HG03159 (cell line): ENCODE results near the gene ARMH2.

ENCODE experiments used
- ATAC-seq: cut with Tn5 transposase; IDR thresholded peaks from one replicate; pipeline ENCODE4 v1.9.1; 2021; ENCODE audit warnings: mild to moderate bottlenecking, moderate library complexity; ENCODE audit not compliant: unreplicated experiment

Gene ARMH2

GRCh38 chr6:24798740-24799540, at the start of gene ARMH2:
ARMH2 (minus strand) TSS chr6:24798917; CDS start chr6:24798857, 60 bp downstream.
- no peak for ATAC-seq

GRCh38 chr6:24848461-24848860, 49.7 kb upstream of the ARMH2 start:
- ATAC-seq, result no peak

- ATAC-seq, result no peak
Measured at GRCh38 chr6:24847402-24847801, 48.7 kb upstream of the ARMH2 start.

DNA sequence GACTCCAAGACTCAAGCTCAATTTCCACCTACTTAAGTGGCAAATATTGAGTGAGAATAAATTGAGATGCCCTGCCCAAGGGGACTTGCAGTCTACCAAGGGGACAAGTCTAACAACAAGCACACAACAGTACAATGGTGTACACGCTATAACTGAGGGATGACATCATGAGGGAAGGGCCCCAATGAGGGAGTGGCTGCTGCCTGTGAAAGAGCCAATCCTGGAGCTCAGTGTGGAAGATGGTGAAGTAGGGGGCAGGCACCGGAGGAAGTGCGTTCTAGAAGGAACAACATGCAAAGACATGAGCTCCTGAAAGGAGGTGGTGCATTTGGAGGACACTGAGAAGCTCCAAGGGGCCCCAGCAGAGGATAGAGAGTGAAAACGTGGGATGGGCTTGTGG, 46.9 kb upstream of the ARMH2 start:
- ATAC-seq, result no peak

DNA sequence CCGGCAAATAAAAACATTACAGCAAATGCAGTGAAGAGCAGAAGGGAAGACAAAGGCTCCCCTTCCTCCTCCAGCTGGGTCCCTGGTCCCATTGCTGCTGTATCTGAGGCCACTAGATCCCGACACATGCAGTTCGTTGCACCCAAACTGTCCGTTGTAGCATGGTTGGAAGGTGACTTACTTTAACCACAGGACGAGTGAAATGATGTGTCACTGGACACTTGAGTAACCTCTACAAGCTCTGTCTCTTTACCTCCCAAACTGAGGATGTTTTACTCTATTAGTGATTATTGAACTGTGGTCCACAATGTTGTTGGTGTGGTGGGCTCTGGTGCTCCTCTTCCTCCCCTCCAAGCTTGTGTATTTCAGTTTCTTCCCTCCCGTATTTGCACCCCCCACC, 46.2 kb upstream of the ARMH2 start:
- ATAC-seq, result no peak

DNA sequence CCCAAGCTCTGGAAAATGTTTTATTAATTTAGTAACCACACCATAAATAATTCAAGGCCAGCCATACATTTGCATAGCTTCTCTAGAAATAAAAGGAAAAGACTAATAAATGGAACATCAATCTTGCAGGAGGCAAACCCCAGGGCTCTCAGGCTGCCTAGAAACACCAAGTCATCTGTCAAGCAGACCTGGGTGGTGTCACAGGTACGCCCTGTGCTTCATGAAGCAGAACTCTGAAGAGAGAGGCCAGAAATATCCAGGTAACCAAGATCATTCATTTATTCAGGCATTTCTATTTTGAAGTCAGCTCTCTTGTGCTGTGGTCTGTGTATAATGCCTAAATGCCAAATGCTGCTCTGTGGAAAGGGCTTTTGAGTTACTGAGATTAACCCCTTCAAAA, 45.3 kb upstream of the ARMH2 start:
- ATAC-seq, result no peak

GRCh38 chr6:24840187-24840586, 41.5 kb upstream of the ARMH2 start:
- ATAC-seq, result no peak

DNA sequence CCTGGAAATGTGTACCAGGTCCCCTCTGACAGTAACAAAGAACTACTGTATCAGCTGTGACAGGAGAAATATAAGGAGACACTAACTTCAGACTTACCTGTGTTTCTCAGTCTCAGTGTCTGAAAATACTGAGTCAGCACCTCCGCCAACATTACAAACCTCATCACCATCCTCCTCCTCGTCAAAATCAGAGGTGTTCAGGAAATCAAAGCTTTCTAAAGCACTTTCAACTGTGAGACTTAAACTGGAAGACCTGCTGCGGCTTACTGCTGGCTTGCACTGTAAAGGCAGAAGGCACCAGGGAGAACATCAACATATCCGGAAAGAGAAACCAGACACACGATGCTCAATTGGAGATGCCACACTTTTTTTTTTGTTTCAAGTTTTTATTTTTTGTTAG, 40.3 kb upstream of the ARMH2 start:
- no peak for ATAC-seq

- no peak for ATAC-seq
Measured at GRCh38 chr6:24838081-24838480, 39.4 kb upstream of the ARMH2 start.

GRCh38 chr6:24836109-24836508, 37.4 kb upstream of the ARMH2 start:
- ATAC-seq, result no peak

DNA sequence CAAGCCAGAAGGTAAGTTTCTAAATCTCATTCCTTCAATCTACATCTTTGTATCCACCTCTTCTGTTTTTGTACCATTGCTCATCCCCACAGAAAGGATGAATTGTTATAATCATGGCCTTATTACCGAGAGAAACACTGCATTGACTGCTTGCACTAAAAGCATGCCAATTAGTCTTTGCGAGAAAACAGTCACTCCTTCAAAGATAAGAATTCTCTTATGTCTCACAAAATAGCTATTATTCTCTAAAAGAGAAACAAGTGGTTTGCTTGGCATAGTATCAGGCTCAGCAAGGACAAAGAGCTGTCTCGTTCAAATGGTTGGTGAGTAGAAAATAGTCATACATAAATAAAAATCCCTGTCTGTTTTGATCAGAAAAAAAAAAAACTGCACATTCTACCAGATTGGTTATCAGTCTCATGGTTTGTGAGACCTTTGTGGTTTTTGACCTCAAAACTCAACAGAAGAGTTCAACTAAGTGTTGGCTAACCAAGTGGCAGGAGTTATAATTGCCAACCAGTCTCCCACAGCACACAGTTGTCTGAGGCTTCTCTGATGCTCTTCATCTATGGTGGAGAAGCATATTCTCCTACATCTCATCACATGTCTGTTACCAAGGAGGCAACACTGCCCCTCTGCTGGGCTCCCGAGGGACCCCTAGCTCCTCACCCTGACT, 35.1 kb upstream of the ARMH2 start:
- no peak for ATAC-seq

- ATAC-seq, result no peak
Measured at GRCh38 chr6:24832794-24833193, 34.1 kb upstream of the ARMH2 start.

DNA sequence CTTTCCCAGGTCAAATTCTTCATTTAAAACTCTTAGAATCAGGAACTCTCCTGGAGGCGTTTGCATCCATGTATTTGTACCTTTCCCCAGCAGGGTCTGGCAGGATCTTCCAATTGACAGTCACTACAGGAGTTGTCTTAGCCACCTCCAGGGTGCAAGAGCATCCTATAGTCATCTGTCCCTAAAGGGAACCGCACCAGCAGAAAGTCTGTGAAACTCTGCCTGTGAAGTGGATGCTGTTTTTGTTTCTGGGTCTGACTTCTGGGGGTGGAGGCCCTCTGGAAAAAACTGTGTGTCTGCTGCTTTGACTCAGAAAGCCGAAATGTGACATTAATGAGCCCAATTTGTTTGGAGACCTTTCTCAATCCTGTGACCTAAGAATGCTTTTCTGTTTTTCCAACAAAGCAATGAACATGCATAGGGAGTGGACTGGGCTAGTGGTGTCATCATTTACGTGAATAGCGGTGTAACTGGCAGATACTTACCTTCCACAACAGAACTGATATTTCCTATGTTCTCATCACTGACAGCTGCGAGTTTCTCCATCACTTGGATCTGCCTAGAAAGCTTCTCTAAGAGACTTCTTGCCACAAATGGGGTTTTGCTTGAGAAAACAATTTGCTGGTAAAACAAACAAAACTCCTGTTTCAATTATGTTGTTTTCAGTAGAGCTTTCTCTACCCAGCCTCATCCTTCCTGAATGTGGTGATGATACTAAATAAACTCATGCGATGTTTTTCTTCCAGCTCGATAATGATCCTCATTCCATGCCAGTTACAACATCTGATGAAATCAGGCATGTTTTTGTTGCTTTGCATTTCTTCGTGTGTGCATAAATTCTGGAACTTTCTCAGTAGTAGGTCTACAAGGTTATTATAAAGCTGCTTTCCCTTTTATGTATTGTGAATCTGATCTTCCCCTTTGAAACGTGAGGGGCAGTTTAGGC, 33.3 kb upstream of the ARMH2 start:
- no peak for ATAC-seq

- no peak for ATAC-seq
Measured at GRCh38 chr6:24829657-24830056, 30.9 kb upstream of the ARMH2 start.

- ATAC-seq, result no peak
Measured at GRCh38 chr6:24827970-24828369, 29.3 kb upstream of the ARMH2 start.

GRCh38 chr6:24827162-24827561, 28.4 kb upstream of the ARMH2 start:
- no peak for ATAC-seq

DNA sequence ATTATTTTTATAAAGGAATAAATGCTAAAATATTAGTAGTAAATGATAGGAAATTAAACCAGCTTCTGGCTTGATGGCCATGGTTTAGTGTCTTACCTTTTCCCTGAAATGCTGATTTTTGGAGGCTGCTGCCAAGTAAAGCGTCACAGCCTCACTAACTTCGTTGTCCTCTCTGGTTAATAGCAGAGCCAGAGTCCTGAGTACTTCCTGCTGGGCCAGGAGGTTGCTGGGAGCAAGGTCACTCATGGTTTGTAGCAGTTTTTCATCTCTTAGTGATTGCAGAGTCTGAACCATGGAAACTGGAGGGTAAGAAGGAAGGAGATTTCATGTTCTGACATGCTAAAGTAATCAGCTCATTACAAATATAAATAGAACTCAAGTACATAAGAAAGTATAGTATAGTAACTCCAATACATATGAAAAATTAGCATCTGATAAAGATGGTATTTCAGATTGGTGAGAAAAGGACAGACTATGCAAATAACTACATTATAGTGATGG, 26.5 kb upstream of the ARMH2 start:
- ATAC-seq, result no peak

GRCh38 chr6:24824142-24824938, 25.6 kb upstream of the ARMH2 start:
- ATAC-seq, result no peak

GRCh38 chr6:24823185-24823584, 24.5 kb upstream of the ARMH2 start:
- no peak for ATAC-seq

- ATAC-seq, result no peak
Measured at GRCh38 chr6:24822696-24823095, 24.0 kb upstream of the ARMH2 start.
